ENCODE measurements around the gene SCN1B. TPM values are rescaled to one million over a fixed set of nuclear protein-coding genes. Genes with fewer than 3 reads are reported as not detected.

SCN1B gene
- total and polyA plus RNA-seq, 2 of the 13 experiments (the other 11 are each of a cell fraction or from before 2014, with no cell fraction given) = 2.7 to 20.1 TPM

DNA sequence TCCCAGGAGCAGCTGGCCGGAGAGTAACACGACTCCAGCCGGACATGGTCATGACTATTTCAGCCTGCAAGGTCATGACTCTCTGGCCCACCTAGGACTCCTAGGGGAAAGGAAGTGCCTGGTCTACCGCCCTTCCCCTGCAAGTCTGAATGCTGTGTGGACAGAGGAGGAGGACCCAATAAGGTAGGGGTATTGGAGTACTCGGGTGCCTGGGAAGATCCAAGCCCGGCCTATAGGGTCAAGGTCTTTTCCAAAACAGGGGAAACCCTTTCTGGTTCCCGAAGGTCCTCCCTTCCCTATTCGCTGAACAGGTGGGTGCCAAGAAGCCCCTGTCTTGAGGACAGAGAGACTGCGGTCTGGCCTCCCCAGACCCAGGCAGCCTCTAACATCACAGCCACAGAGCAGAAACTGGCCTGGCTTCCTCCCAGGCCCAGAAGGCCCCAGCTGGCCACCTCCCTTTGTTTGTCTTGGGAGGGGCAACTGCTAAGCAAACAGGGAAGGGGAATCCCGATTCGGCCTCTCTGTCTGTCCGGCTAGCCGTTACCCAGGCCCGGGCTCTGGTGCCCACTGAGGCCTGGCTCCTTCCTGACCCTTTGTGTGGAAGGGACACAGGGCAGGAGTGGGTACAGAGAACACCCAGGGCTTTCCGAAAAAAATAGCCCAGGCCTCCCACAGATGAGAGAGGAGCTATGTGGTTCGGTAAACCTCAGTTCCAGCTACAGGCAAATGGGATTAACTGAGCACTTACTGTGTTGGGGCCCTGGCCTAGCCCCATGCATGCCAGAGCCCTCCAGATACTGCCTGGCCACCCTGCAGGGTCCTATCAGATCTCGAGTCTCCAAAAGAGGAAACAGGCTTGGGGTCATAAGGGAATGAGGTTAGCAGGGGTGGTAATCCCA, 35.4 kb upstream of the SCN1B start (continued):
- TF ChIP-seq, protein P1, sequence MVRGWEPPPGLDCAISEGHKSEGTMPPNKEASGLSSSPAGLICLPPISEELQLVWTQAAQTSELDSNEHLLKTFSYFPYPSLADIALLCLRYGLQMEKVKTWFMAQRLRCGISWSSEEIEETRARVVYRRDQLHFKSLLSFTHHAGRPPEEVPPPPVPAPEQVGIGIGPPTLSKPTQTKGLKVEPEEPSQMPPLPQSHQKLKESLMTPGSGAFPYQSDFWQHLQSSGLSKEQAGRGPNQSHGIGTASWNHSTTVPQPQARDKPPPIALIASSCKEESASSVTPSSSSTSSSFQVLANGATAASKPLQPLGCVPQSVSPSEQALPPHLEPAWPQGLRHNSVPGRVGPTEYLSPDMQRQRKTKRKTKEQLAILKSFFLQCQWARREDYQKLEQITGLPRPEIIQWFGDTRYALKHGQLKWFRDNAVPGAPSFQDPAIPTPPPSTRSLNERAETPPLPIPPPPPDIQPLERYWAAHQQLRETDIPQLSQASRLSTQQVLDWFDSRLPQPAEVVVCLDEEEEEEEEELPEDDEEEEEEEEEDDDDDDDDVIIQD (CRISPR knock-in tag; IDR thresholded peaks at IDR 0.05; ENCODE audit: low read depth) = 0 out of 2 replicates have a peak, but pooled peaks have one; percentile 46
- TF ChIP-seq HMGA1 (CRISPR knock-in tag; conservative IDR thresholded peaks at IDR 0.05) (no peak), JARID2 (CRISPR knock-in tag; IDR thresholded peaks at IDR 0.05; ENCODE audit: insufficient replicate concordance) (no peak), KMT2B (CRISPR knock-in tag; IDR thresholded peaks at IDR 0.05) (peak; percentile 56; the same call in 1 of the 2 replicates), ZNF746 (CRISPR knock-in tag; IDR thresholded peaks at IDR 0.05) (no peak), ZNF773 (CRISPR knock-in tag; IDR thresholded peaks at IDR 0.05; ENCODE audit: borderline replicate concordance) (no peak), ZNF724P (CRISPR knock-in tag; IDR thresholded peaks at IDR 0.05; ENCODE audit: borderline replicate concordance) (peak; percentile 61; the same call in 1 of the 2 replicates), KDM4B (CRISPR knock-in tag; IDR thresholded peaks at IDR 0.05) (peak; percentile 80; the same call in 1 of the 2 replicates), ZNF790 (CRISPR knock-in tag; IDR thresholded peaks at IDR 0.05; ENCODE audit: borderline replicate concordance) (no peak), NONO (IDR thresholded peaks at IDR 0.05) (no peak), NONO (CRISPR knock-in tag; conservative IDR thresholded peaks at IDR 0.05) (peak; percentile 83), NKX3-1 (CRISPR knock-in tag; IDR thresholded peaks at IDR 0.05) (0 out of 2 replicates have a peak, but pooled peaks have one; percentile 53), ZNF569 (CRISPR knock-in tag; IDR thresholded peaks at IDR 0.05; ENCODE audit: borderline replicate concordance) (no peak), KLF16 (CRISPR knock-in tag; IDR thresholded peaks at IDR 0.05) (peak in 1 of 2 experiments; percentile 63; a peak in 2 of 4 replicates), ASH2L (IDR thresholded peaks at IDR 0.05; ENCODE audit: insufficient read length, low read depth, low read length) (peak; percentile 50), ZBTB8A (CRISPR knock-in tag; IDR thresholded peaks at IDR 0.05; ENCODE audit: borderline replicate concordance, low read depth) (no peak), POGZ (CRISPR knock-in tag; IDR thresholded peaks at IDR 0.05) (peak; percentile 55; the same call in 1 of the 2 replicates), HDAC2 (CRISPR knock-in tag; IDR thresholded peaks at IDR 0.05) (peak; percentile 91), FOXA1 (IDR thresholded peaks at IDR 0.05) (peak; percentile 74), FOXA1 (CRISPR knock-in tag; IDR thresholded peaks at IDR 0.05) (peak; percentile 99)
- TF ChIP-seq, protein P2, sequence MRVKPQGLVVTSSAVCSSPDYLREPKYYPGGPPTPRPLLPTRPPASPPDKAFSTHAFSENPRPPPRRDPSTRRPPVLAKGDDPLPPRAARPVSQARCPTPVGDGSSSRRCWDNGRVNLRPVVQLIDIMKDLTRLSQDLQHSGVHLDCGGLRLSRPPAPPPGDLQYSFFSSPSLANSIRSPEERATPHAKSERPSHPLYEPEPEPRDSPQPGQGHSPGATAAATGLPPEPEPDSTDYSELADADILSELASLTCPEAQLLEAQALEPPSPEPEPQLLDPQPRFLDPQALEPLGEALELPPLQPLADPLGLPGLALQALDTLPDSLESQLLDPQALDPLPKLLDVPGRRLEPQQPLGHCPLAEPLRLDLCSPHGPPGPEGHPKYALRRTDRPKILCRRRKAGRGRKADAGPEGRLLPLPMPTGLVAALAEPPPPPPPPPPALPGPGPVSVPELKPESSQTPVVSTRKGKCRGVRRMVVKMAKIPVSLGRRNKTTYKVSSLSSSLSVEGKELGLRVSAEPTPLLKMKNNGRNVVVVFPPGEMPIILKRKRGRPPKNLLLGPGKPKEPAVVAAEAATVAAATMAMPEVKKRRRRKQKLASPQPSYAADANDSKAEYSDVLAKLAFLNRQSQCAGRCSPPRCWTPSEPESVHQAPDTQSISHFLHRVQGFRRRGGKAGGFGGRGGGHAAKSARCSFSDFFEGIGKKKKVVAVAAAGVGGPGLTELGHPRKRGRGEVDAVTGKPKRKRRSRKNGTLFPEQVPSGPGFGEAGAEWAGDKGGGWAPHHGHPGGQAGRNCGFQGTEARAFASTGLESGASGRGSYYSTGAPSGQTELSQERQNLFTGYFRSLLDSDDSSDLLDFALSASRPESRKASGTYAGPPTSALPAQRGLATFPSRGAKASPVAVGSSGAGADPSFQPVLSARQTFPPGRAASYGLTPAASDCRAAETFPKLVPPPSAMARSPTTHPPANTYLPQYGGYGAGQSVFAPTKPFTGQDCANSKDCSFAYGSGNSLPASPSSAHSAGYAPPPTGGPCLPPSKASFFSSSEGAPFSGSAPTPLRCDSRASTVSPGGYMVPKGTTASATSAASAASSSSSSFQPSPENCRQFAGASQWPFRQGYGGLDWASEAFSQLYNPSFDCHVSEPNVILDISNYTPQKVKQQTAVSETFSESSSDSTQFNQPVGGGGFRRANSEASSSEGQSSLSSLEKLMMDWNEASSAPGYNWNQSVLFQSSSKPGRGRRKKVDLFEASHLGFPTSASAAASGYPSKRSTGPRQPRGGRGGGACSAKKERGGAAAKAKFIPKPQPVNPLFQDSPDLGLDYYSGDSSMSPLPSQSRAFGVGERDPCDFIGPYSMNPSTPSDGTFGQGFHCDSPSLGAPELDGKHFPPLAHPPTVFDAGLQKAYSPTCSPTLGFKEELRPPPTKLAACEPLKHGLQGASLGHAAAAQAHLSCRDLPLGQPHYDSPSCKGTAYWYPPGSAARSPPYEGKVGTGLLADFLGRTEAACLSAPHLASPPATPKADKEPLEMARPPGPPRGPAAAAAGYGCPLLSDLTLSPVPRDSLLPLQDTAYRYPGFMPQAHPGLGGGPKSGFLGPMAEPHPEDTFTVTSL (CRISPR knock-in tag; IDR thresholded peaks at IDR 0.05; ENCODE audit: borderline replicate concordance) = peak; percentile 36; the same call in 1 of the 2 replicates
- TF ChIP-seq, protein P3, sequence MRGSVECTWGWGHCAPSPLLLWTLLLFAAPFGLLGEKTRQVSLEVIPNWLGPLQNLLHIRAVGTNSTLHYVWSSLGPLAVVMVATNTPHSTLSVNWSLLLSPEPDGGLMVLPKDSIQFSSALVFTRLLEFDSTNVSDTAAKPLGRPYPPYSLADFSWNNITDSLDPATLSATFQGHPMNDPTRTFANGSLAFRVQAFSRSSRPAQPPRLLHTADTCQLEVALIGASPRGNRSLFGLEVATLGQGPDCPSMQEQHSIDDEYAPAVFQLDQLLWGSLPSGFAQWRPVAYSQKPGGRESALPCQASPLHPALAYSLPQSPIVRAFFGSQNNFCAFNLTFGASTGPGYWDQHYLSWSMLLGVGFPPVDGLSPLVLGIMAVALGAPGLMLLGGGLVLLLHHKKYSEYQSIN (CRISPR knock-in tag; IDR thresholded peaks at IDR 0.05; ENCODE audit: borderline replicate concordance) = no peak
